SH-SY5Y (cell line): ENCODE measurements around the gene BRCC3.

Experiments
- GATA2 ChIP-seq: IDR thresholded peaks from 2 replicates; pipeline ENCODE4 v1.6.1; 2011; ENCODE audit warnings: mild to moderate bottlenecking, low read depth, low read length
- GATA3 ChIP-seq: IDR thresholded peaks from 2 replicates; pipeline ENCODE4 v1.6.1; 2011; ENCODE audit warnings: low read depth, mild to moderate bottlenecking, low read length, moderate library complexity

DNA sequence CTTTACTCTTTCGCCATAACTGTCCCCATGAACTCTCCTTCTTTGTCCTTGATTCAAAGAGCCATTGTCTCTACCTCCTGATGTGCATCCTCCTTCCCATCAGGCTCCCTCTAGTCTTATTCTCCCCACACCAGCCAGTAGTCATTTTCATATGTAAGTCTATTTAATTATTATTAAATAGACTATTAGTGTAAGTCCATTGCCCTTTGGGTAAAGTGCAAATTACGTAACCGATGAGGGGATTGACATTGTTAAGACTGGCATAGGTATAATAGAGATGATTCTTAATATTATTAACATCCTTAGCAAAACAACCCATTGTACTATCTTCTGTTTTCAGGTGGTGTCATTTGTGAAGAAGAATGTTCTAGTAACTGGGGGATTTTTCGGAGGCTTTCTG, 17.1 kb upstream of the BRCC3 start:
- no peak for TF ChIP-seq GATA2
- TF ChIP-seq GATA3 = no peak
